Mucosa of descending colon (tissue), 3 donors: ENCODE measurements around the gene GALNT13. TPM values are rescaled to one million over a fixed set of nuclear protein-coding genes. Genes with fewer than 3 reads are reported as not detected.

Experiments
- ATAC-seq: fragments of 200-7000 bp; cut with Tn5 transposase; one replicate; pipeline ENCODE4 v1.9.1; 2020; ENCODE audit warnings: mild to moderate bottlenecking, moderate library complexity
- DNase-seq, 3 donors: peaks; one replicate each; pipeline ENCODE4 v3.0.0-alpha.2; 2020
- H3K36me3 ChIP-seq: fragments of 200-600 bp; one replicate; pipeline ENCODE4 v1.8.0; 2021; ENCODE audit warnings: low read depth, mild to moderate bottlenecking
- H3K4me1 ChIP-seq: fragments of 200-600 bp; one replicate; pipeline ENCODE4 v1.8.0; 2021; ENCODE audit warnings: low read depth, mild to moderate bottlenecking
- H3K4me3 ChIP-seq: fragments of 200-600 bp; one replicate; pipeline ENCODE4 v1.8.0; 2021; ENCODE audit warnings: mild to moderate bottlenecking
- H3K9me3 ChIP-seq: fragments of 200-600 bp; one replicate; pipeline ENCODE4 v1.8.0; 2021; ENCODE audit warnings: mild to moderate bottlenecking
- intact Hi-C, 2 donors: fragments of 100-400 bp; cut with DNase I in 1 of 2; cut with micrococcal nuclease in 1 of 2; formaldehyde crosslinking; loops; one replicate each; pipeline versions ENCODE4 v1.11.0 to v1.11.1; 2022; cut with DNase I, micrococcal nuclease
- total RNA-seq, 3 donors: library from RNA; stranded (reverse); fragmentation: NEBNext Ultra II Directional in 2 of 3; extraction: Animal tissue kit (Norgen Biotek cat#: 25700) in 2 of 3; gene quantifications; one replicate each; pipeline versions ENCODE4 v1.2.1 to v1.2.4, GENCODE V29; 2021 to 2023
- TF ChIP-seq, protein P1 (sequence below): fragments of 200-600 bp; IDR thresholded peaks from one replicate; pipeline ENCODE4 v1.8.0; 2022; ENCODE audit warnings: antibody characterized with exemption, mild to moderate bottlenecking
- donor health status: DM: no; HTN: no; CAD: no; lungs with moderate emphysema.
- donor health status: DM: no; HTN: no; CAD: no.
- donor health status: DM: no; HTN: yes; CAD: no.

The GALNT13 gene
- total RNA-seq, 3 donors from 2014 or later = 0.23 to 1.5 (median 1.0) TPM

DNA sequence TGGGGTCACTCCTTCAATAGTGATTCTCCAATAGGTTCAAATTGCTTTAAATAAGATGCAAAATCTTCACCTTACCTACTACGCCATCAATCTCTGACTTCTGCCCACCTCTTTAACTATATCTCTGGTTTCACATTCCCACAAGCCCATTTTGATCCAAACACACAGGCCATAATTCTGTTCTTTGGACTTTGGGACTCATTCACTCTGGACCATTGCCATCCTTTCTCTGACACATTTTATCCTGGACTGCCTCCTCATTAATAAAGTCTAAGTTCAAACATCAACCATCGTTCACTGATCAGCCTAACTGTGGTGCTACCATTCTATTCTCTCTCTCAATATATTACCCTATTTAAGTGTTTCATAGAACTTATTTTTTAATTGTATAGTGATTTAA lies 332.2 kb downstream of the GALNT13 start:
- Histone ChIP-seq H3K4me1 (no peaks in the 10 kb centered on the region), H3K4me3 (no peak overlapping the region), H3K9me3 (no peaks in the 10 kb centered on the region), H3K36me3 (no peaks in the 10 kb centered on the region)
- TF ChIP-seq, protein P1, sequence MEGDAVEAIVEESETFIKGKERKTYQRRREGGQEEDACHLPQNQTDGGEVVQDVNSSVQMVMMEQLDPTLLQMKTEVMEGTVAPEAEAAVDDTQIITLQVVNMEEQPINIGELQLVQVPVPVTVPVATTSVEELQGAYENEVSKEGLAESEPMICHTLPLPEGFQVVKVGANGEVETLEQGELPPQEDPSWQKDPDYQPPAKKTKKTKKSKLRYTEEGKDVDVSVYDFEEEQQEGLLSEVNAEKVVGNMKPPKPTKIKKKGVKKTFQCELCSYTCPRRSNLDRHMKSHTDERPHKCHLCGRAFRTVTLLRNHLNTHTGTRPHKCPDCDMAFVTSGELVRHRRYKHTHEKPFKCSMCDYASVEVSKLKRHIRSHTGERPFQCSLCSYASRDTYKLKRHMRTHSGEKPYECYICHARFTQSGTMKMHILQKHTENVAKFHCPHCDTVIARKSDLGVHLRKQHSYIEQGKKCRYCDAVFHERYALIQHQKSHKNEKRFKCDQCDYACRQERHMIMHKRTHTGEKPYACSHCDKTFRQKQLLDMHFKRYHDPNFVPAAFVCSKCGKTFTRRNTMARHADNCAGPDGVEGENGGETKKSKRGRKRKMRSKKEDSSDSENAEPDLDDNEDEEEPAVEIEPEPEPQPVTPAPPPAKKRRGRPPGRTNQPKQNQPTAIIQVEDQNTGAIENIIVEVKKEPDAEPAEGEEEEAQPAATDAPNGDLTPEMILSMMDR = no peak
- peak in 1 of 3 donors; percentile 24 for DNase-seq
- intact Hi-C loops = no loop called here
- peak; percentile 60 for ATAC-seq

DNA sequence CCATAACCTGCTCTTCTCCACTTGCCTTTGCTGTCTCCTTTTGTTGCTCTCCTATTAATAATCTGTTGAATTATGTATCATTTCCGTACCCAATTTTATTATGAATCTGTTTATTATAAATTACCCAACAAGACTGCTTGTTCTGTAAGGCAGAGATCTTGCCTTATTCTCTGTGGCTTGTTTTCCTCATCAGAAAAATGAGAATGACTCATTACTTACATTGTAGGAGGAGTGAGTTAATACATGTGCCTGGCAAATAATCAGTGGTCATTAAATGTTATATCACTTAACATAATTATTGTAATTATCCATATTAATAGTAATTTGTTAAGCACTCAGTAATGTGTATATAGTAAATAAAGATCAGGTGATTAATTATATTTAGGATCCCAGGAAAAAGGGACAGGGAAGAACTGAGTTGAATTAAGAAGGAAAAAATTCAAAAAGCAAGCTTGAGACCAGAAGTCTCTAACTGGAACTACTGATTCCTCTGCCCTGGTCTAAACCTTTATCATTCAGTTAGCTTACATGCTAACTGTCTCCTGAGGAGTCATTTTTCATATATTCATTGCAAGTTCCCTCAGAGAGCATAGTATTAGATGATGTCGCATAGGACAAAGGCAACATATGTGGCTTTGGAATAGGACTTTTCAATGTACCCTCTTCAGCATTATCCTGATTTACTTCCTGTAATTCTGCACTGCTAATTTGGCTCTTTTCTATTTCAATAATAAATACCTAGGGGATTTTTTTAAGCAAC lies 335.7 kb downstream of the GALNT13 start:
- H3K9me3 ChIP-seq = no peaks in the 10 kb centered on the region
- DNase-seq (no peak), ATAC-seq (no peak)
- no peaks in the 10 kb centered on the region for H3K36me3 ChIP-seq
- intact Hi-C loops = no loop called here
- H3K4me3 ChIP-seq = no peak overlapping the region
- peaks cover 5% of the 10 kb centered on the region for H3K4me1 ChIP-seq
- TF ChIP-seq, protein P1 = no peak

DNA sequence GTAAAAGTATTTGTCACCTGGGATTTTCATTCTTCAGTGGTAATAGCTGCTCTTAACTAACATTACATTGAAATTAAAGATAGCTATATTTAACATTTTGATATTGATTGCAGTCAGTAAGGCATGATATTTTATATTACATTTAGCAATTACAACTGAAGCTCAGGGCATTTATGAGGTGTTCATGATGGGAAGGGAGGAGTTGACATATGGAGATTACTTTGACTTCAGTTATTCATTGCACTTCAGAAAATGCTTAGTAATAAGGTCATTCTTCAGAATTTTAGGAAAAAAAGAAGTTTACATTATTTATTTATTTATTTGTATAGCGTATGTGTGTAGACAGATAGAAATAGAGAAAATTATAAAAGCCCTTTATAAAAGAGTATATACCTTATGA lies 352.0 kb downstream of the GALNT13 start:
- Histone ChIP-seq H3K36me3 (no peaks in the 10 kb centered on the region), H3K4me3 (no peak overlapping the region), H3K4me1 (no peaks in the 10 kb centered on the region), H3K9me3 (no peaks in the 10 kb centered on the region)
- intact Hi-C loops = no loop called here
- TF ChIP-seq, protein P1 = no peak
- ATAC-seq (no peak), DNase-seq (no peak)

GRCh38 chr2:154226931-154227330 lies 355.2 kb downstream of the GALNT13 start:
- intact Hi-C loops = no loop called here
- Histone ChIP-seq H3K4me1 (no peaks in the 10 kb centered on the region), H3K4me3 (no peak overlapping the region), H3K9me3 (no peaks in the 10 kb centered on the region), H3K36me3 (no peaks in the 10 kb centered on the region)
- TF ChIP-seq, protein P1 = no peak
- DNase-seq (no peak), ATAC-seq (no peak)

GRCh38 chr2:154228566-154229280 lies 357.0 kb downstream of the GALNT13 start:
- intact Hi-C loops = no loop called here
- H3K36me3 ChIP-seq = no peaks in the 10 kb centered on the region
- no peaks in the 10 kb centered on the region for H3K9me3 ChIP-seq
- no peak overlapping the region for H3K4me3 ChIP-seq
- TF ChIP-seq, protein P1 = no peak
- no peak for DNase-seq
- no peaks in the 10 kb centered on the region for H3K4me1 ChIP-seq
- no peak for ATAC-seq
